GM18508 (cell line): Measurements from ENCODE around the gene FAM120A.

ENCODE experiments used
- ATAC-seq: cut with Tn5 transposase; IDR thresholded peaks from one replicate; pipeline ENCODE4 v1.9.1; 2021; ENCODE audit warnings: moderate number of reproducible peaks; ENCODE audit not compliant: insufficient read depth, unreplicated experiment

The FAM120A gene

DNA sequence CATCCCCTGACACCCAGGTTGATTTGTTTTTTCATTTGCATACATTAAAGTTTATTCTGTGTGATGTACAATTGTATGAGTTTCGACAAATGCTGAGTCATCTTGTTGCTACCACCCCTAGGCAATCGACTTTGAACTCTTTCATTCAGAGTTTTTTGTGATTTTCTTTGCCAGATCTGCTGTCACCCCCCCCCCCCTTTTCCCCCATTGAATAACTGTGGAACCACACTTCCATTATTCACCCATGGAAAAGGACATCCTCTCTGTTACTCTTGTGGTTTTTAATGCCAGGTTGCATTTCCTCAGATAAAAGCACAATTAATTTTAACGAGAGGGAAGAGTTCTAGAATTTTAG lies 15.6 kb downstream of the FAM120A start:
- no peak for ATAC-seq

DNA sequence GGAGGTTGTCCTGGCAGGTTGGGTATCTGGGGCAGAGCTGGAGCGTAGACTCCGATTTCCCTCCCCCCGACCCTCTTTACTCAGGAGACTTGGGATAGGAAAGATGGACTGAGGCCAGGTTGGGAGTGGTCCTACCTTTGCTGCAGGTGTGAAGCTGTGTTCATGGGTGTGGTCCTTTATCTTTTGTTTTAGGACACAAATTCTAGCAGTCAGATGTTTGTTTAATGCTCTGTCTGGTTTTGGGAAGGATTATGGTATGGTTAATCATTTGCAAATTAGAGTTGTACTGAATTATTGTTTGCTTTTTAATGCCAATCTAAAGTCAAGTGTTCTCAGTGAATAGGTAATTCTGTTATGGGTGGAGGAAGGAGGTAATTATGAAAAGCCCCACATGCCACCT lies 16.0 kb downstream of the FAM120A start:
- no peak for ATAC-seq

DNA sequence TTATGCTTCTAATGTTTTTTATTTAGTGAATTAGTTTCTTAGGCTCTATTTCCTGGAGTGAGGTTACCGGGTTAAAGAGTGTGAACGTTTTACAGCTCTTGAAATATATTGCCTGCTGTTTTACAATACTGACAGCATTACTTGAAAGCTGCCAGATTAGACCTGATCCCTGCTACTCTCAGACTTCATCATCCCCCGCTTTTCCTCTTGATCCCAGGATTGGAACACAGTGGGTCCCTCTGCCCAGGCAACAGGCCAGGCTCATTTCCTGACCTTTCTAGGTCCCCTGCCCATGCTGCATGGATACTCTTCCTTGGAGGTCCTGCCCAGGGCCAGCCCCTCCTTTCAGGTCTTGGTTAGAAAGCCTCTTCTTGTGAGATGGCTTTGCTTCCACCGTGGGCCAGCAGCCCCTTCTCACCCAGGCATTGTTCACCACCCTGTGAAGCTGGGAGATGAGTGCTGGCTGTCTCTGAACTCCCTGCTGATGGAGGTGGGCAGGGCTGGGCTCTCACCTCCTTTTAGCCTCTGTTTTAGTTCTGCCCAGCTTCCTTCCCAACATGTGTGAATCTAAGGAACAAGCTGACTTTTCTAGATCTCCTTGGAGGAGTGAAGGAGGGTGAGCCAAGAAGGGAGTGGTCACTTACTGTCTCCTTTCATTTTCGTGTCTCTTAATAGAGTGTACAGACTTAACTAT lies 17.4 kb downstream of the FAM120A start:
- ATAC-seq, result no peak

DNA sequence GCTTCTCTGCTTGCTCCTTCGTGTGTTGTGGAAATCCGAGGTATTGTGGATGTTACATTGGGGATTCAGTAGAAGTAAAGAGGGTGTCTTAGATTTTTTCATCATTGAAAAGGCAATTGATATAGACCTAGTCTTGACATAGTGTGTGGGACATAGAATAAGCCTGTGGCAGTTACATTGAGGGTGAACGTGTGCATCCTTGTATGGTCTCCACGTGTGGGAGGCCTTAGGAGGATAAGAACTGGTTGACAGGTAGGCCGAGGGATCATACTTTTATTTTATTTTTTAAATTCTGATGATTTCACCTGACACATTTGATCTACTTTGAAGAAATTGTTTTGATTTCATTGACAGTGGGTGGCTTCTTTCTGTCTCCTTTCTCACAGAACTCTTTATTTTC lies 18.9 kb downstream of the FAM120A start:
- no peak for ATAC-seq

DNA sequence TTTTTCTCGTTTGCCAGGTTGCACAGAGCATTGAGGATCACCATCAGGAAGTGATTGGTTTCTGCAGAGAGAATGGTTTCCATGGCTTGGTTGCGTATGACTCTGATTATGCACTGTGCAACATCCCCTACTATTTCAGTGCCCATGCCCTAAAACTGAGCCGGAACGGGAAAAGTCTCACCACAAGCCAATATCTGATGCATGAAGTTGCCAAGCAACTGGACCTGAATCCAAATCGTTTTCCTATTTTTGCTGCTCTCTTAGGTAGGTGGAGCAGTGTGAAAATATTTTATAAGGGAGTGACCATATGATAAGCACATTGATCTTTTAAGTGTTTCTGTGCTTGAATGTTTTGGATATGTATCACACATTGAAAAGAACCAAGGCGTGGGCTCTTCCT lies 19.6 kb downstream of the FAM120A start:
- no peak for ATAC-seq

DNA sequence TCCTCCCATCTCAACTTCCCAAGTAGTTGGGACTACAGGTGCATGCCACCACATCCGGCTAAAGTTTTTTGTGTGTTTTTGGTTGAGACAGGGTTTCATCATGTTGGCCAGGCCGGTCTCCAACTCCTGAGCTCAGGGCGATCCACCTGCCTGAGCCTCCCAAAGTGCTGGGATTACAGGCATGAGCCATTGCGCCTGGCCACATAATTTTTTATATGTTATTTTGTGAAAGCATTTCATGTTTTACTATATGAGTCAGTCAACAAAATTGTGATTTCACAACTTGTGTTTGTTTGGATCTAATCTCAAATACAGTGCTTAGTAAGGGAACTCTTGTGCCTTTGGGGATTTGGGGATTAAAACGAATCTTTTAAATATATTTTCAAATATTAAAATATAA lies 21.9 kb downstream of the FAM120A start:
- ATAC-seq, result no peak

DNA sequence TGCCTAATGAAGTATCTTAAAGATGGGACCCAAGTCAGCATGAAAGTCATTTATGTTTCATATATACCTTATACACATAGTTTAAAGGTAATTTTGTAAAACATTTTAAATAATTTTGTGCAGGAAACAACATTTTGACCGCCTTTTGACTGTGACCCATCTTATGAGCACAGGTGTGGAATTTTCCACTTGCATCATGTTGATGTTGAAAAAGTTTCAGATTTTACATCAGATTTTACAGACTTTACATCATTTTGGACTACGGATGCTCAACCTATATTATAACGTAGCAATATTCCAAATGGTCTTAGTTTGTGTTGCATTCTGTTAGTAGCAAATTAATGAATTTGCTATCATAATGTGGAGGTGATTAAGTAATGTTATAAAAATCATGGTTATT lies 23.6 kb downstream of the FAM120A start:
- no peak for ATAC-seq

DNA sequence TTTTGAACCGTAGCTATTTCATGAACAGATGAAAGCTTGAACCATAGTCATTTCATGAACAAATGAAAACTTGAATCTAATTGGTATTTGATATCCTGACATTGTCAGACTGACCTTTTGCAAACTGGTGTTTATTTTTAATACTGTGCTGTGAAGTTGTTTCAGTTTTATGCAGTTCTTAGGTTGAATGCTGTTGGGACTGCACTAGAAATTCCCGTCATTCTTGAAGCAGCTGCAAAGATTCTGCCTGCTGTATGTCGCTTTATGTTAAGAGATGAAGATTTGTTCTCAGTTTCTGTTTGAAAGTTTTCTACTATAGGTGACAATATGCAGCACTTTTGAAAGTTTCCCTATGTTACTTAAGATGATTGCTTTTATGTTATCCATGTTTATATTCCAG lies 24.4 kb downstream of the FAM120A start:
- no peak for ATAC-seq

DNA sequence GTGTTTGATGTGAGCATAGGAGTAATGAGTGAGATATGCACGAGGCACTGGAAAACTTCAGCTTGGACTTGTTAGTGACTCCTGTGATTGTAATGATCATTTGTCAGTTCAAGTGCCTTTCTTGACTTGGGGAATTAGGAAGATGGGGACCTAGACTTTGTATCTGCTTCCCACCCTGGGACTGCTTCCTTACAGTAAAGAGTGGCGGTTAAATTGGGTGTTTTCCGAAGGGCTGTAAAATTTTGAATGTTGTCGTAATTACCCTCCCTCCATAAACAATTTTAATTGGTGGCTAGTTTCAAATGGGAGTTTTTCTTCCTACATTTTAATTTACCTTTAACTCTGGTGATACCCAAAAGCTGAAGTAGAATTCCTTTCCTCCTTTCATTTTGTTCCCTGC lies 25.4 kb downstream of the FAM120A start:
- no peak for ATAC-seq

DNA sequence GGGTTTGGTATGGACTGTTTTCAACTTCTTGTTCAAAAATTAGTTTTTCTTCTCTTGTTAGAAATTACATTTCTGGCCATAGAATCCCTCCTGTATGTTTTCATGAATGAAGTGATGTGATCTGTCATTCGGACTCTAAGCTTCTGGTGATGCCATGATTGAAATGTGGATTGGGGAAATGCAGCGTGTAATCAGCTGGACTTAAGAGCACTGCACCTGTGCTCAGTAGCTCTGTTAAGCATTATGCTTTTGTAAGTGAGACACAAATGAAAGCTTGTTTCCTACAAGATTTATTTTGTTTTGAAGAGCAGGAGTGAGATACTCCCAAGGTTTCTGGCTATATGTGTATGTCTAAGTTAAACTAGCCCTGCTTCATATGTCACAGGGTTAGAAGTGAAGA lies 25.9 kb downstream of the FAM120A start:
- no peak for ATAC-seq

DNA sequence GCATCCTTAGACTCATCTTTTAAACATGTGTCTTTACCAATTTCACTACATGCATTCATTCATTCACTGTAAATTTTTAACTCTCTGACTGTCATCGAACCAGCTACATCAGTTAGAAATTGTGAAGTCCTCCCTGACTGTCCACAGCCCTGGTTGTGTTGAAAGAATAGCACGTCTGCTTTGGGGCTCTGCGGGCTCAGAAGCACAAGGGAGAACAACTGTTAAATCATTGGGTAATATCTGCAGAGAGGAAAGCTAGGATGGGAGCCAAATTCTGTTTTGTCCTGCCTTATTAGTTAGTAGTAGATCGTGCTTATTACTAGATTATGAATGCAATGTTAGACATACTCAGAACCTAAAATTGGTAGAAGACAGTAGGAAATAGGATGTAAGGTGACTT lies 28.2 kb downstream of the FAM120A start:
- ATAC-seq, result no peak

DNA sequence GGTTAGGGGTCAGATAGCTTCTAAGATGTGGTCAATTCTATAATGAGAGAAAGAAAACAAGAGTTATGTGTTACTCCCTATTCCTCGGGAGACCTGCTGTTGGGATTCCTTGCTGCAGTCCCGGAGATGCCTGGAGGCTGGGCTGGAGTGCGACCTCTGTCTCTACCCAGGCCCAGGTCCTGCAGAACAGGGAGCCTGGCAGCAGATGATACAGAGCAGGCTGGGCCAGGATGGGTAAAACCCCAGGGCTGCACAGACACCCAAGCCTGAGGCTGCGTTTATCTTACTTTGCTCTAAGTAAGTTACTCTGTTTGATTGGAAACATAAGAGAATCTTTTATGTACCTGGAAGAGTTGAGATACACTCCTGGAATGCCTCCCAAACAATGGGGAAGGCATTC lies 28.8 kb downstream of the FAM120A start:
- no peak for ATAC-seq

DNA sequence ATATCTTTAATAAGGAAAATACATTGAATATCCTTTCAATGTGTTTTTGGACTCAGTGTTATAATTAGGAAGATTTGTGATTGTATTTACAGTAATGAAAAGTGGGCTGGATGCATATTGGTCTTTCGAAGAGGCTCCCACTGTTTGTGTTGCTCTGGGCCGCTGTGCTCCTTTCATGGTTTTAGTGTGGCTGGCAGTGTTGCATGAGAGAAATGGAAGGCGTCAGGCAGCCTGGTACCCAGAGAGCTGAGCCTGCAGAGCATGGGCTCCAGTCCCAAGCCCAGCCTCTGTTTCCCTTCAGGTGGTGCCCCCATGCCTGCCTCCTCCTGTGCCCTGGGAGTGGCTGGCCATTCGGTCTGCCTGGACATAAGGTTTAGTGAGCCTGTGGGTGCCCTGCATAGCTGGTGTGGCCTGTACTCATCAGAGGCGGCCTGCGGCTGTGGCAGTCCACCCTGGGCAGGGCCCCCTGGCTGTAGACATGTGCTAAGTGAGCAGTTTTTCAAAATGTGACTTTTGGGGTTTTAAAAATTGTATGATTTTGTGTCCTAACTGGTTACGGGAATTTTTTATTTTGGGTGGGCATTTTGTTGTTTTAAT lies 29.3 kb downstream of the FAM120A start:
- ATAC-seq, result no peak

DNA sequence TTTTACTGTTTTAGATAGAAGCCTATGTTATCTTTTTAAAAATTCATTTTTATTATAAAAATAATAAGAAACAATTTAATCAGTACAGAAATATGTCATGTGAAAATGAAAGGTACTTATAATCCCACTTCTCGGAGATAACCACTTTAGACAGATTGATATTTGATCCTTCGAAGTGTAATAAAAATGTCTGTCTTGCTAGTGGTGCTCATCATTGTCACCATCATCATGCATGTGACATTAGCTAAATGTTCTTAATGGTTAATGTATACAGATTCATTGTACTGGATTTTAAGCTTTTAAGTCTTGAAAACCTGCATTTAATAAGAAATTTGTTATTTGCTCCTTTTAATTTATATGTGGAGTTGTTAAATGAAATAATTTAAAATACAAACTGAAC lies 32.0 kb downstream of the FAM120A start:
- ATAC-seq, result no peak

DNA sequence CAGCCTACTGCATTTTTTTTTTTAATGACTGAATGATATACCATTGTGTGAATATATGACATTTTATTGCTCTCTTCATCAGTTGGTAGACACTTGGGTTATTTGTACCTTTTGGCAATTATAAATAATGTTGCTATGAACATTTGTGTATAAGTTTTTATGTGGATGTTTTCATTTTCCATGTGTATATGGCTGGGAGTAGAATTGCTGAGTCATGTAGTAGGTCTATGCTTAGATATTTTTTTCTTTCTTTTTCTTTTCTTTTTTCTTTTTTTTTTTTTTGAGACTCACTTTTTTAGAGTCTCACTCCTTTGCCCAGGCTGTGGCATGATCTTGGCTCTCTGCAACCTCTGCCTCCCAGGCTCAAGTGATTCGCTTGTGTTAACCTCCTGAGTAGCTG lies 34.8 kb downstream of the FAM120A start:
- ATAC-seq, result no peak

DNA sequence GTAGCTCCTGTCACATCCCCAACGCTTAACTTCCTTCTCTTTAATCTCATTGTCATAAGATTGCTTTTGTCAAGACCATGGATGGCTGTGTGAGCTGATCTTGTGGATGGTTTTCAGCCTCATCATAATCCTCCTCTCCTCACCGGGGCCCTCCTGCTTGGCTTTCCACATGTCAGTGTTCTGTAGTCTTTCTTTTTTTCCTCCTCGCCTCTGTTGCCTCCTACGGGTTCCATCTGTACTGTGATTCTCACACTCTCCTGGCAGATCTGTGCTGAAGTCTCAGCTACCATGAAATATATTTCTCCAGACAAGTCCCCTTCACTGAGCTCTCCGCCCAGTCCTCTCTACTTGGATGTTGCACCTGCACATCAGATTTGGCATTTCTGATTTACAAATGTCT lies 36.8 kb downstream of the FAM120A start:
- ATAC-seq, result no peak

DNA sequence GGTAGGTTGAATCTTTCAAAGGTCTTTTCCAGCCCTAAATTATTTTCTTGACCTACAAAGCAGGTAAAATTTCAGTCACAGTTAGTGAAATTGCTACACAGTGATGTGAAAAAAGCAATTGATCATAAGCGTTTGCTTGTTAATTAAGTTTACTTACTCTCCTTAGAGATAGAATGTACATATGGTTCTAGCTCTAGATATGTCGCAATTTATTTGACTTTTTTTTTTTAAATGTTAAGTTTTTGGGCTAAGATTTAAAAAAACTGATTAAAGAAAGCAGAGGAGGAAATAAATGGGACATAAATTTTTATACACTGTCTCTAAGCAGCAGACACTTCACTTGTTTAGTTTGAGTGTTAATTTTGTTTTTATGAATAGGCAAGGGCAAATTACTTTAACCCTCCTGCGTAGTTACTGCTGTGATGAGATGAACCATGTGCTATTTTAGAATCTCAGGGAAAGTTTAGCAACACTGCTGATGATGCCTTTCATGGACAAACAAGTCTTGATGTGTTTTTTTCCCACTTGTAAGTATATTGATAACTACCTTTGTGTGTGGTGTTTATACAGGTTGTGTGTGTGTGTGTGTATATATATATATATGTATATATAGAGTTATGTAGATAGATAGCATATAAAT lies 40.2 kb downstream of the FAM120A start:
- ATAC-seq, result no peak

DNA sequence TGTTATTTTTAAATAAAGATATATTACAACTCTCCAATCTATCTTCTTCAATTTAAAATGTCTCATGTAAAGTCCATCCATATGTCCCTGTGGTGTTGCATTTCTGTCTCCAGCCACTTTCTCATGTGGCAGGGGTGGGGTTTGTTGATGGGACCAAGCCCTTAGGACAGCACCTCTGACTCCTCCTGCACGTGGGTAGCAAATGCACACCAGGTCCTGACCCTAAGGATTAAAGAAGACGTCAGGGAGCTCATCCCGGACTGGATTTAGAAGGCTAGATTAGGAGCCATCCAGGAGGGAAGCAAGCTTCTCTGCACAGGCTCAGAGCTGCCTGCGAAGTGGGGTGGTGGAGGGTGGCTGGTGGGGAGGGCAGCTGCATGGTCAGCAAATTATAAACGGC lies 40.8 kb downstream of the FAM120A start:
- no peak for ATAC-seq

DNA sequence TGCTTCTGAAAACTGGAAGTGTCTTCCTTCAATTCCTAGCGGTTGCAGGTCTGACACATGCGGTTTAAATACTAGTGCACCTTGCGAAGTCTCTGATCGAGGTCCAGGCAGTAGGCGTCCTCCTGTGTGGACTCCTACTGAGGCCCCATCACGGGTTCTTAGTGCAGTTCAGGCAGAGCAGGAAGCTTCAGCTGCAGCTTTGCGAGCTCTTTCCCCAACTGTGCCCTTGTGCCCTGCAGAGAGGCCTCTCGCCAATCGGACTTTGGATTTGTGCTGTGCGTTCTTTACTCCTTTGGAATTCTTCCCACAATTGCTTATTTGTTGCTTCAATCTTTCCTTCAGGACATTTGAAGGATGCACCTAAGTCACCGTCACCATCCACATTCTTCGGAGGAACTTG lies 42.5 kb downstream of the FAM120A start:
- no peak for ATAC-seq

DNA sequence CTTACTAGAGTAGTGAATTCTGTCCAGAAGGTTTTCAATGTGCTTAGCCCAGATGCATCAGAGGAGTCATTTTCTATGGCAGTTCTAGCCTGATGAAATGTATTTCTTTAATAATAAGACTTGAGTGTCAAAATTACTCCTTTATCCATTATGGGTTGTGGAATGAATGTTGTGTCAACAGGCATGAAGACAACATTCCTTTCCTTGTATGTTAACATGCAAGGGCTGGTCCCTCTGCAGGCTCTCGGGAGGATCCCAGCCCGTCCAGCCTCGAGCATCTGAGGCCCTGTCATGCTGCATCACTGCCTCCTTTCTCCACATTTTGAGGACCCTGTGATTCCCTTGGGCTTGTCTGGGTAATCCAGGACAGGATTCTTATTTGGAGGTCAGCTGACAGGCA lies 44.8 kb downstream of the FAM120A start:
- no peak for ATAC-seq

DNA sequence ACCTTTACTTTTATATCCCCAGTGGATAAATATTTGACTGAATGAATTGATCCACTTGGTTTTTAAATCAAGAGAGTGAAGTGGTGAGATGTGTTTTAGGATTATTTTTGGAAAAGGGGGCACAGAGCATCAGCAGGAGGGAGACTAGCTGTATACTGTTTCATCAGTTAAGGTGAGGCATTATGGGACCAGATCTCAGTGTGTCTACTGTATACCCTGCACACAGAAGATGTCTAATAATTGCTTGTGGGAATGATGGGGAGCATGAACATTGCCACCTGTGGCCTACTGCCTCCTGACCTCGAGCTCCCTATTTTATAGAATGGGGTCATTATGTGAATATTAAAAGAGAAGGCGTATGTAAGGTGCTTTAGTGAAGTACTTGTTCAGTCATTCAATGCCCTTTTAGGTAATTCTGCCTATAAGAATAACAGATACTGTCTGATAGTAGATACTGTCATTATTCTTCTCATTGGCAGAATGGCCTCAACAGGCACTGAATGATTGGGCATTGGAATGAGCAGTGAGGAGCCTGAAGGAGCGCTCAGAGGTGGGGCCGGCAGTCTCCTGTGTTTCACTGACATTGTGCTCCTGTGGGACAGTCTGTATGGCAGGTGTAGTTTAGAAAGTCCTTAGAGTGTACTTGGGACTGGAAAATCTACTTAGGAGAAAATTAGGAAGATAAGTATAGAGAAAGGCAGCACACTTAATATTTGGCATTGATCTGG lies 49.2 kb downstream of the FAM120A start:
- ATAC-seq, result no peak
